DMS53 treated with DMSO at 0.1 percent for 48 hours (cell line): ENCODE measurements around the gene MERTK.

Source experiments
- DNase-seq: peaks from one replicate; lab custom pipeline; 2025; ENCODE audit not compliant: unreplicated experiment; lab: John Stamatoyannopoulos, UW

Gene MERTK

DNA sequence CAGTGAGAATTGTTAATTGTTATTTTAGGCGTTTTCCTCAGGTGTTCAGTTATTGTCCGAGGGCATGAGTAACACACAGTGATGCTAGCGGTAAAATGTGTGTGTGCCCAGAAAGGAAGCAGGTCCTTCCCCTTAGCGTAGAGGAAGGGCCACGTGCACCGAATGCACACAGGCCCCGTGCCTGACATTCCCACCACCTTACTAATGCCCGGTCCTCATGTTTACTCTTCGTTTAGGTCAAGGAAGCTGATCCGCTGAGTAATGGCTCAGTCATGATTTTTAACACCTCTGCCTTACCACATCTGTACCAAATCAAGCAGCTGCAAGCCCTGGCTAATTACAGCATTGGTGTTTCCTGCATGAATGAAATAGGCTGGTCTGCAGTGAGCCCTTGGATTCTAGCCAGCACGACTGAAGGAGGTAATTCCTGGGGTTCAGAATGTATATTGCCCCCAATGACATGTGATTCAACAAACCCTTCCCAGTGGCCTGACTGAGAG lies 76.7 kb downstream of the MERTK start:
- DNase-seq, result peak; percentile 23

DNA sequence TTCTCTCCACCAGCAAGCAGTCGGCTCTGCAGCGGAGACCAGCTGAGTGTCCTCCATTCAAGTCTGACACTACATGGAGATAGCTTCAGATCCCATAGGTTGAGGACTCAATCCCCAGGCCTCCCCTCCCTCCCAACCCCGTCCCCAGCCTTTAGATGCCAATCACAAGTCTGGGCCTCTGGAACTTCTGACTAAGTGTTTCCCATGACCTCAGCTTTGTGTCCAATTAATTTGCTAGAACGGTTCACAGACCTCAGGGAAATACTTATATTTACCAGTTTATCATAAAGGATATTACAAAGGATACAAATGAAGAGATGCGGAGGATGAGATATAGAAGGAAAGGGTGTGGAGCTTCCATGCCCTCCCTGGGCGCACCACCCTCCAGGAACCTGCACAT lies 77.4 kb downstream of the MERTK start:
- no peak for DNase-seq

DNA sequence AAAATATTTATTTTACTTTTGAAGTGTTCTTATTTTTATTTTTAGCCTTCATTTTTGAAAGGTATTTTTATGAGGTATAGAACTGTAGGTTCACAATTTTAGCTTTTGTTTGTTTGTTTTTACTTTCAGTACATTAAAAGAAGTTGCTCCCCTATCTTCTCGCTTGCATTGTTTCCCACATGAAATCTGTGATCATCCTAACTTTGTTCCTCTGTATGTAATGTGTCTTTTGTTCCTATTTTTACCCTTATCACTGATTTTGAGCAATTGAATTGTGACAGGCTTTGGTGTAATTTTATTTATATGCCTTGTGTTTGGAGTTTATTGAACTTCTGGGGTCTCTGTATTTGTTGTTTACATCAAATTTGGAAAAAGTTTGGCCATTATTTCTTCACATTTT lies 78.8 kb downstream of the MERTK start:
- no peak for DNase-seq

DNA sequence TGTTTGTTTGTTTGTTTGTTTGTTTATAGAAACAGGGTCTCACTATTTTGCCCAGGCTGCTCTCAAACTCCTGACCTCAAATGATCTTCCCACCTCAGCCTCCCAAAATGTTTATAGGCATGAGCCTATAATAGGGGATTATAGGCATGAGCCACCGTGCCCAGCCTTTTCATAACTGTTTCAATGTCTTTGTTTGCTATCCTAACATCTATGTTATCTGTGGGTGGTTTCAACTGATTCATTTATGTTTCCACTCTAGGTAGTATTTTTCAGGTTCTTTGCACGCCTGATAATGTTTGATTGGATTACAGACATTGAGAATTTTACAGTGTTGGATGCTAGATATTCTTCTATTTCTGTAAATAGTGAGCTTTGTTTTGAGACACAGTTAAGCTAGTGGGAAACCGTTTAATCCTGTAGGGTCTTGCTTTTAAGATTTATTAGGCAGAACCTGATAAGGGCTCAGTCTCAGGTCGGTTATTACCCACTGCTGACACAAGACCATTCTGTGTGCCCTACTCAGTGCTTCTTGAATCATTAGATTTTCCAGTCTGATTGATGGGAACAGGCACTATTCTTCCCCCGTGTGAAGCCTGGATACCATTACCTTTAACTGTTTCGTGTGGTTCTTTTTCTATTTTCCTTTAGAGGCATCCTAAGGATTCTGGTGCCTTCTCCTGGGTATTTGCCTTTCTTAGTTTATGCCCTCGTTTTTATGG lies 80.2 kb downstream of the MERTK start:
- DNase-seq, result no peak

DNA sequence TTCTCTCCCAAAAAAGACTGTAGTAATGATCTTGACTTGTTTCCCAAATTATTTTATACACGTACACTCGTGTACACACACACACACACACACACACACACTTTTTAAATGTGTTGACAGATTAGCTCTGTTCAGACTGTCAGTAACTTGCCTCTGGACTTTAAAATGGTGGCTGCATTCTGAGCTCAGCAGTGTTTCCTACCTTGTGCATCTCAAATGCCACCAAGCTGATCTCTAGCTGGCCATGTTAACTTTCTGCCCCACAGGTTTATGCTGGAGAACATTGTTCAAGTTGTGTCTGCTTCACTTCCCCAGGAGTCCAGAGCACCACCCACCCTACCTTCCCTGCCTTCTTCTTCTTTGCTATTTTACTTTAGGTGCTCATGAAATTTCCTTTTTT lies 83.3 kb downstream of the MERTK start:
- DNase-seq, result no peak

DNA sequence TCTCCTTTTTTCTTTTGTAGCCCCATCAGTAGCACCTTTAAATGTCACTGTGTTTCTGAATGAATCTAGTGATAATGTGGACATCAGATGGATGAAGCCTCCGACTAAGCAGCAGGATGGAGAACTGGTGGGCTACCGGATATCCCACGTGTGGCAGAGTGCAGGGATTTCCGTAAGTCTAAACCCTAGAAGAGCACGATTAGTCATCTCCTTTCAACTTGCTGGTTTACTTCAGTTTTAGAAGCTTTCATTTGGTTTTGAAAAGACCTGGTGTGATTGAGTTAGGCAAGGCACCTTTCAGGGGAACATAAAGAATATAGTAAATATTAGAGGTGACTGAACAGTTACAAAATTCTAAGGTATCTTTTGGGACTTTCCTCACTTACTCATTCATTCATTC lies 84.4 kb downstream of the MERTK start:
- DNase-seq, result no peak

DNA sequence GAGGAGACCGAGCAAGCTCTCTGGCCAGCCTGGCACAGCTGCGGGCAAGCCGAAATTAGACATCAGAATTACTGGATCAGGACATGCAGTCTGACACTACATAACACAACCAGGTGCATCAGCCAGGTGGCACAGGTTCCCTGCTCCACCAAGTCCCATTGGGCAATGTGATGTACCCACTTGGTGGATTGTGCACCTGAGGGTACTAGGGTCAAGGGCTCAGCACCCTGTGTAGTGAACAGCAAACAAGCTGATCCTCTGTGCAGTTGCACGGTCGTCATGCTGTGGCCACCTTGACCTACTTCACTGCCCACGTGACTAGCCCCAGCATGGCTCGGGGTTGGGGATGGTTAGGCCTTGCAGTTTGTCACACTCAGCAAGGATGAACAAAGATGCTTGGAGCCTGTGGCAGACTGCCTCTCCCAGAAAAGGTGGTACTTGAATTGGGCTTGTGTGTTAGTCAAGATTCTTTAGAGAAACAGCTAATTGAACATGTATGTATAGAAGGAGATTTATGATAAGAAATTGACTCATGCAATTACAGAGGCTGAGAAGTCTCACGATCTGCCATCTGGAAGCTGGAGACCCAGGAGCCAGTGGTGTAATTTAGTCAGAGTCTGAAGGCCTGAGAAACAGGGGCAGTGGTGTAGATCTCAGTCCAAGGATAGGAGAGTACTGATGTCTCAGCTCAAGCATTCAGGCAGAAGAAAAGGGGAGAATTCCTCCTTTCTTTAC lies 85.2 kb downstream of the MERTK start:
- DNase-seq, result no peak

DNA sequence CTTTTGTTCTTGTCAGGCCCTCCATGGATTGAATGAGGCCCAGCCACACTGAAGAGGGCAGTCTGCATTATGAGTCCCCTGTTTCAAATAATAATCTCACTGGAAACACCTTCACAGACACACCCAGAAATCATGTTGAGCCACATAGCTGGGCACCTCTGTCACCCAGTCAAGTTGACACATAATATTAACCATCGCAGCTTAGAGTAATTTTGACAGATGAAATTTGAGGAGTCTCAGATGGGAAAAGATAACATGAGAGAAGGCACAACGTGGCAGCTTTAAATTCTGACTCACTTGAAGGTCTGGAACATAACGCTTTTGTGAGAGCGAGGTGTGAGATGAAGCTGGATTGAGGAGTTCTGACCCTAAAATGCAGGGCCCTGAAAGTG lies 85.8 kb downstream of the MERTK start:
- DNase-seq, result no peak

DNA sequence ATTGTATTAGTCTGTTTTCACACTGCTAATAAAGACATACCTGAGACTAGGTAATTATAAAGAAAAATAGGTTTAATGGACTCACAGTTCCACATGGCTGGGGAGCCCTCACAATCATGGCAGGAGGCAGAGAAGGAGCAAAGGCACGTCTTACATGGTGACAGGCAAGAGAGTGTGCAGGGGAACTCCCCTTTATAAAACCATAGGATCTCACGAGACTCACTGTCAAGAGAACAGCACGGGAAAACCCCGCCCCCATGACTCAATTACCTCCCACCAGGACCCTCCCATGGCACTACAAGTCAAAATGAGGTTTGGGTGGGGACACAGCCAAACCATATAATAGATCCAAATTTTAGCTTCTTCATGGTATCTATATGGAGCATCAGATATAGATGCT lies 87.1 kb downstream of the MERTK start:
- DNase-seq, result no peak

DNA sequence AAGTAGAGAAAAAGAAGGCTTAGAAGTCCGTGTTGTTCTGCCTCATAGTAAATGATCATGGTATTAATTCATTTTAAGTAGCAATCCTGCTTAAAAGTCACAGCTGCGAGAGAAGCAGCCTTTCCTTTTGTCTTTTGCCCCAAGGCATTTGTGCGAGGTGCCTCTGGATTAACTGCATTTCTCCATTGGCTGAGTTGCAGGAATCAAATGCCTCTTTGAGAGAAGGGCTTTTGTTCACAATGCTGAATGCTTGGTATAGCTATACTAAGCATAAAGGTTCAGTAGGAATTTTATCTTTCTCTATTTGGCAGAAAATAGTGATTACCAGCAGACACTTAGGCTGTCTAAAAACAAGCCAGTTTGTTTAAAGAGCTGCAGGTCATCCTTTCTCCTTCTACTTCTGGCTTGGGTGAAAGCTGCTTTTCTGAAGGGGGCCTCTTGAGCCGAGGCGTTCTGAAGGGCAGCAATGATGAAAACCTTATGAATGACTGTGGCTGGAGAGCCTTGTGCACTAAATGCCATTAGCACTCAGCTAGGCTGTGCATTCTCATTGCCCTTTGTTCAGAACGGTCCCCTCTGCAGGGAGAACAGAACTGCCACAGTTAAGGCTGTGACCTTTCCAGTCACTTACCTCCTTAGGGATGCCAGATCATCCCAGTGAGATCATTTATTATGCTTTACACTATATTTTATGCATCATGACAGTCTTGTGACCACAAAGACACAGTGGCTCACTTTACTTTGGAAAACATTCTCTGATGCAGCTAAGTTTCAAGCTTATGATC lies 87.9 kb downstream of the MERTK start:
- no peak for DNase-seq

DNA sequence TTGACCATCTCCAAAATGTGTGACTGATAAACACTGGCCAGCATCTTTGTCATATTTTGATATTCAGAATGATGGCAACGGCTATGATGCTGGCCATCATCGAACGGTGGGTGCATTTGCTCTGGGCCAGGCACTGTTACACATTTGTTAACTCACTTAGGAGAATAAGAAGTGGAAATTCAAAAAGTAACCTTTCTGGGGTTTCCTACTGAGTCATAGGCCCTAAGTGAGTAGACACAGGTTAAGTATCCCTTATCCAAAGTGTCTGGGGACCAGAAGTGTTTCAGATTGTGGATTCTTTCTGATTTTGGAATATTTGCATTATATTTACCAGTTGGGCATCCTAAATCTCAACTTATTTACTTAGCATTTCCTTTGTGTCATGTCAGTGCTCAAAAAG lies 92.0 kb downstream of the MERTK start:
- no peak for DNase-seq

DNA sequence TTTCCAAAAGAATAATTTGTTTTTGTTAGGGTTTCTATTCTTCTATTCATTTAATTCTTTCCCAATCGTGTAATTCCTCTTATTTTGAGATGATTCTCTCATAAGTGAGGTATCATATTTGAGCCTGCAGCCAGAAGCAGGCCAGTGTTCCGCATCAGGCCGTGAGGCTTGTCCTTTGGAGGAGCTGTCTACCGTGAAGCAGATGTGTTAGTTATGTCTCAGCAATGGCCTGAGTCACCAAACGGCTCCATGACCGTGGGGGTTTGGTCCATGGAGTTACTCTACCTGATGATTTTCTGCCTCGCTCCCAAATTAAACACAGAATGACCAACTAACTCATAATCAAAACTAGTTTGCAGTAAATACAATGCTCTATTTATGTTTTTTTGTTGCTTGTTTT lies 92.4 kb downstream of the MERTK start:
- no peak for DNase-seq

DNA sequence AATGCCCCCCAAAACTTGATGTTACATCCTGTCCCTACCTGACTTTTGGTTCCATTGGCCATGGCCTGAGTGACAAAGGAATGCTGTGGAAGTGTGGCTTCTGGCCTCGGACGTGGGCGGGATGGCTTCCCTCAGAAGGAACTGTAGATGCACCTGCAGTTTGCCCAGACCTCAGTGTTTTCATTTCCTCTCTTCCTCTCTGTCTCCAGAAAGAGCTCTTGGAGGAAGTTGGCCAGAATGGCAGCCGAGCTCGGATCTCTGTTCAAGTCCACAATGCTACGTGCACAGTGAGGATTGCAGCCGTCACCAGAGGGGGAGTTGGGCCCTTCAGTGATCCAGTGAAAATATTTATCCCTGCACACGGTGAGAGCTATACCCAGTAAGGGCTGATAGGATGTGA lies 95.6 kb downstream of the MERTK start:
- DNase-seq, result no peak

DNA sequence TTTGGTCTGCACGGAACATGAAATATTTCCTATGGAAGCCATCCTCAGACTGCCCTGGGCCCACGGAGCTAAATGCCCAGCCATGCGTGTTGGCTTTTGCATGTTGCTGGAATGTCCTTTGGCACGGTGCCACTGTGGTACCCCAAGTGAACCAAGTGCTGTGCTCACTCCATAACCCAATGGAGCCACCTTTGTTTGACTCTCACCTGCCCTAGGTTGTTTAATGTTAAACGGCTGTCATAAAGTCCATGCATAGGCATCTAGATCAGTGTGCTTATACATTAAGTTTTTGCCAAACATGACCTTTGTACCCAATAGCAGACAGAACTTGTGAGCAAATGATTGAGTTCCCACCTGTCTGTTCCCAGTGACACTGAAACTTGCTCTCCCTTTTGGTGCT lies 96.7 kb downstream of the MERTK start:
- no peak for DNase-seq

DNA sequence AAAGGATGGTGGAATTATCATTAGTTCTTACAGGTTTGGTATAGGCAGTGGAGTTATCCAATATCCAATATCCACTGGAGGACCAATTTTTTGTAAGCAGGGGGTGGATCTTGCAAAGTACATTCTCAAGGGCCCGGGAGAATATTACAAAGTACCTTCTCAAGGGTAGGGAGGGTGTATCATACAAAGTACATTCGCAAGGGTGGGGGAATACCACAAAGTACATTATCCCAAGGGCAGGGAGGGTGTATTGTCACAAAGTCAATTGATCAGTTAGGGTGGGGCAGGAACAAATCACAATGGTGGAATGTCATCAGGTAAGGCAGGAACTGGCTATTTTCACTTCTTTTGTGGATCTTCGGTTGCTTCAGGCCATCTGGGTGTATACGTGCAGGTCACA lies 101.4 kb downstream of the MERTK start:
- DNase-seq, result no peak

DNA sequence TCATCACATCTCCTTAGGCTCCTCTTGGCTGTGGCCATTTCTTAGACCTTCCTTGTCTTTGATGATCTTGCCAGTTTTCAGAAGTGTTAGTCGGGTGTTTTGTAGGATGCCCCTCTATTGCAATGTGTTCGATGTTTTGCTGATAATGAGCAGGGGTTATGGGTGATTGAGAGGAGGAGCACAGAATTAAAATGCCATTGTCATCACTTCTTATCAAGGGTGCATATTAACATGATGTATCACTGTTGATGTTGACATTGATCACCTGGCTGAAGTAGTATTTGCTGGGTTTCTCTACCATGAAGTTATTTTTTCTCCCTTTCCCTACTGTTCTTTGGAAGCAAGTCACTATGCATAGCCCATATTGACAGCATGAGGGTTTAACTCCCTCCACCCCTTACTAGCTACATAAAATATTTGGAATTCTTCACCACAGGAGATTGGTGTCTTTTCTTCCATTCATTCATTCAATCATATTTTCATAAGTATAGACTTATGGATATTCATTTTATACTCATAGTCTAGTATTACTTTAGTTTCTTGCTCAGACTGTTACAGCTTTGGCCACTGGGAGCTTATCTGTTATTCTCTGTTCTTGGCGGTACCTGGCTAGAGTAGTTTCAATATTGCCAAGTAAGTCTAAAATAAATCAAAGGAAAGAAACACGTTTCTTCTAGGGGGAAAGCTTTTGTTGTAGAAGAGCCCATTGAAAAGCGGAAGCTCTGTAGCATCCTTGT lies 102.2 kb downstream of the MERTK start:
- no peak for DNase-seq

DNA sequence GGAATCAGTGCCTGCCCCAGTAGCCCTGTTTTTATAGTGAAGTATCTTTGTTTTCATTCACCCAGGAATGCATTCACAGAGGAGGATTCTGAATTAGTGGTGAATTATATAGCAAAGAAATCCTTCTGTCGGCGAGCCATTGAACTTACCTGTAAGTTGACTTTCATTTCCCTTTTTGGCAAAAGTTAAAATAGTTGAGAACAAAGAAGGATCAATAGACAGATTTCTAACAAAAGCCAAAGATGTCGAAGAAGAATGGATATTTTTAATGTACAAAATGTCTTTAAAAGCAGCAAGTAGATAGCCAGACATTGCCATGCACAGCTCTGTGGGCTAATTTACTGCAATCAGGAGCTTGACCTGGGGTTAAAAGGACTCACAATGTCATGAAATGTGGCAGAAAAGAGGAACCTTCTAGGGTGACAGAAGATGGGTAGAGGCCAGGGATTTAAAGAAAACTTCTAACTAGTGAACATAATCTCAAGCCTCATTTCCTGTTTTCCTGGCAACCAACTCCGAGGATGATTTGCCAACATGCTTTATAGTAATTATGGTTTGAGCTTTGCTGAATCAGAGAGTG lies 102.8 kb downstream of the MERTK start:
- DNase-seq, result no peak

DNA sequence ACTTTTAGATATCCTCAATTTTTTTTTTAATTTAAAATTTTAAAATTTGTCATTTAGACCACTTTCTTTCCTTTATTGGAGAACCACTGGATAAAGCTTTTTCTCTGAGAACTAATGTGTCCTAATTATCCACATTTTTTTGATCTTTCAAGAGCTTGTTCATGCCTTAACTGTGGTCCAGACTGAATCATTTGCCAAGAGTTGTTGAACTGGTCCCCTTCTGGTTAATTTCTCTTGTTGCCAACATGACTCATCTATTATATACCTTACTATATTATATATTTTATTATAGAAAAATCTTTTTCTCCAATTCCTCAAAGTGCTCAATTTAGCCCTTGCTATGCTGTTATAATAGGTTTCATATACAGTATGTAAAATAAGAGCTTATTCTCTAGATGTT lies 103.5 kb downstream of the MERTK start:
- DNase-seq, result no peak

DNA sequence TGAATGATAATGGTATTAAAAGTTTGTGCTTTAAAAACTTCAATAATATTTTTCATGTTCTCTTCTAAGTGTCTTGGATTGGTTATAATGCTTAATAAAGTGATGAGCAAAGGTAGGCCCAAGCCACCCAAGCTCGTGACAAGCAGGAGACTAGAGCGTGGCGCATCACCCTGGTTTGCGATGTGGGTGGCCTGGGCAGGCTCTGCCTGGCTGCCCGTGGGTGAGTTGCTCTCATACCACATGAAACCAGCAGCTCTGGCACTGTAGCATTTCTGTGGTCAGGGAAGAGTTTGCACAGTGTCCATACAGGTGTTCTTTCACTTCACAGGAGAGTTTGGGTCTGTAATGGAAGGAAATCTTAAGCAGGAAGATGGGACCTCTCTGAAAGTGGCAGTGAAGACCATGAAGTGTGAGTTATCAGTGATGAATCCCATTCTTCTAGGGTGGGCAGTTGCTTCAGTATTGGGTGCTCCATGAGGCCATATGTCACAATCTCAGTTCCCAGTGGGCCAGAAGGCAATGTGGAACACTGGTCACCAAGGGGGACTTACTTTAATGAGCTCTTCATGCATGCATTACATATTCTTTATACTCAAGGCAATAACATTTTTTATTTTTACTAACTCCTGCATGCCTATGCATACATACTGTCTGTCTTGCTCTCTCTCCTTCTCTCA lies 105.3 kb downstream of the MERTK start:
- DNase-seq, result no peak

DNA sequence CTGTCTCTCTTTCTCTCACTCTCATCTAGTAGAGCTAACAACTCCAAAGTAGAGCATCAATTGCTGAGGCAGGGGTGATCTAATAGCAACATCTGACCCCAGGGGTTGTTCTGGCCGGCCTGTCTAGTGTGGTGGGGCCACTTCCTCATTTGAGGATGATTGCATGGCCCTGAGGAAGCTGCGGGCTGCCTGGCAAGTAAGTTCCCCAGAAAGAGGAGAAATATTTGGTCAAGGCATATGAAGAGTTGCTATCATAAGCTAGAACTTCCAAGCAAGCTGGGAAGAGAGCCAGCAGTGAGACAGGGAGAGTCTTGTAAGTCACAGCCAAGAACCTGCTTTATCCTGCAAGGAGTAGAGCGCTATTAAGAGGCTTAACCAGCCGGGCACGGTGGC lies 105.8 kb downstream of the MERTK start:
- DNase-seq, result no peak
